K562 (cell line): ENCODE results near the gene IGLL1. TPM values are rescaled to one million over a fixed set of nuclear protein-coding genes. Genes with fewer than 3 reads are reported as not detected.
A peak's percentile ranks its signal among the peaks of the same experiment; 100 is the strongest.
"Not testable (repeated sequence)": the region's sequence is repeated elsewhere in the genome, so short reads cannot be mapped to it uniquely, and the experiment has no call there.

Experiments
- ATAC-seq: fragments of 200-7000 bp; cut with Tn5 transposase; 3 replicates; pipeline ENCODE4 v1.9.1; 2020; ENCODE audit warnings: moderate library complexity
- BruUV-seq: library from RNA; stranded (reverse); fragments of 400-500 nt; replicated peaks from 2 replicates; lab custom pipeline; 2021; lab: Mats Ljungman, UMichigan
- CTCF ChIA-PET: fragments of 300-600 bp; formaldehyde crosslinking; extraction: SDS; loops from one replicate; lab custom pipeline; 2021; ENCODE audit warnings: low intra/inter-chr PET ratio; lab: Yijun Ruan, JAX
- POLR2A ChIA-PET: fragments of 300-600, 350-650 bp; sonication (Branson Sonifier 250); formaldehyde crosslinking; extraction: SDS; loops from one replicate; lab custom pipeline; 2021; ENCODE audit warnings: antibody characterized with exemption, inconsistent platforms; lab: Yijun Ruan, JAX
- DNase-seq, 4 experiments: peaks; one replicate each; pipeline versions ENCODE4 v3.0.0 to v3.0.0-alpha.2; 2011 to 2018; ENCODE audit warnings: low spot score in 3 of 4, mixed read lengths in 3 of 4; ENCODE audit errors: extremely low read depth in 1 of 4
- FAIRE-seq: peaks from 2 replicates; lab custom pipeline; 2011; peaks lifted over from hg19 to GRCh38; lab: Jason Lieb, UNC
- H2AFZ ChIP-seq: 2 replicates; pipeline ENCODE4 v1.6.0; 2011; ENCODE audit warnings: low read depth, low read length, control low read depth, inconsistent platforms
- H3K27ac ChIP-seq: fragments of 200-600 bp; 3 replicates; pipeline ENCODE4 v1.8.0; 2011; ENCODE audit warnings: low read depth, mild to moderate bottlenecking, control low read depth, inconsistent platforms, low read length, moderate library complexity, mixed read lengths; ENCODE audit errors: extremely low read depth
- H3K27me3 ChIP-seq, 2 experiments: fragments of 300-600 bp in 1 of 2; 2 replicates in 1 of 2; 3 replicates in 1 of 2; pipeline versions ENCODE4 v1.6.0 to v1.8.0; 2011; ENCODE audit warnings: inconsistent platforms in 2 of 2, low read length in 2 of 2, mild to moderate bottlenecking in 1 of 2, mixed read lengths in 1 of 2, moderate library complexity in 1 of 2; ENCODE audit not compliant: control insufficient read depth in 2 of 2, insufficient read depth in 2 of 2
- H3K36me3 ChIP-seq: fragments of 300-600 bp; 3 replicates; pipeline ENCODE4 v1.8.0; 2011; ENCODE audit warnings: mild to moderate bottlenecking, low read length, inconsistent platforms; ENCODE audit not compliant: control insufficient read depth, insufficient read depth
- H3K4me1 ChIP-seq, 2 experiments: fragments of 200-600 bp in 1 of 2; replicated peaks in 1 of 2; 2 replicates in 1 of 2; 3 replicates in 1 of 2; pipeline versions ENCODE4 v1.5.1 to v1.8.0; 2011; ENCODE audit warnings: inconsistent platforms in 2 of 2, low read length in 2 of 2, mild to moderate bottlenecking in 1 of 2, mixed read lengths in 1 of 2, moderate library complexity in 1 of 2; ENCODE audit not compliant: control insufficient read depth in 2 of 2, insufficient read depth in 2 of 2
- H3K4me2 ChIP-seq: 2 replicates; pipeline ENCODE4 v1.6.1; 2011; ENCODE audit warnings: low read length, control low read depth, inconsistent platforms, mixed read lengths; ENCODE audit not compliant: insufficient read depth
- H3K4me3 ChIP-seq: fragments of 200-600 bp; sonication (generic), shearing (Covaris generic); 2 replicates; pipeline ENCODE4 v1.5.1; 2016; ENCODE audit warnings: control low read depth, inconsistent platforms
- H3K79me2 ChIP-seq: fragments of 200-600 bp; 3 replicates; pipeline ENCODE4 v1.8.0; 2011; ENCODE audit warnings: low read length, inconsistent platforms; ENCODE audit not compliant: control insufficient read depth, insufficient read depth
- H3K9ac ChIP-seq, 2 experiments: 2 replicates each; pipeline versions ENCODE4 v1.6.0 to v1.6.1; 2011; ENCODE audit warnings: low read depth in 2 of 2, low read length in 2 of 2, control low read depth in 1 of 2, inconsistent platforms in 1 of 2, mild to moderate bottlenecking in 1 of 2, mixed read lengths in 1 of 2; ENCODE audit not compliant: insufficient read depth in 1 of 2
- H3K9me1 ChIP-seq: one replicate; pipeline ENCODE4 v1.6.0; 2011; ENCODE audit warnings: inconsistent platforms, mild to moderate bottlenecking, low read length, moderate library complexity; ENCODE audit not compliant: control insufficient read depth, insufficient read depth
- H3K9me3 ChIP-seq: replicated peaks from 2 replicates; pipeline ENCODE4 v1.5.1; 2011; ENCODE audit warnings: low read depth, low read length, inconsistent platforms; ENCODE audit not compliant: control insufficient read depth, insufficient read depth
- H4K20me1 ChIP-seq: replicated peaks from 2 replicates; pipeline ENCODE4 v1.6.1; 2011; ENCODE audit warnings: low read length, inconsistent platforms, mixed read lengths; ENCODE audit not compliant: control insufficient read depth, insufficient read depth
- BHLHE40 ChIP-seq: IDR thresholded peaks from 2 replicates; pipeline ENCODE4 v1.6.1; 2011; ENCODE audit warnings: low read length, improper control_type of control experiment
- FOXK2 ChIP-seq, 2 experiments: fragments of 450-650 bp; IDR thresholded peaks in 1 of 2; conservative IDR thresholded peaks in 1 of 2; 2 replicates each; pipeline ENCODE4 v1.6.1; 2016; ENCODE audit warnings: low read depth in 2 of 2, mild to moderate bottlenecking in 1 of 2
- KLF16 ChIP-seq: IDR thresholded peaks from 2 replicates; pipeline ENCODE4 v1.6.1; 2016; ENCODE audit warnings: antibody characterized with exemption
- RAD21 ChIP-seq, 2 experiments: fragments of 250-450 bp in 1 of 2; fragments of 450-650 bp in 1 of 2; sonication (Bioruptor Pico) in 1 of 2; formaldehyde crosslinking in 1 of 2; IDR thresholded peaks in 1 of 2; conservative IDR thresholded peaks in 1 of 2; 2 replicates each; pipeline versions ENCODE4 v1.4.0 to v1.8.0; 2020 to 2022; ENCODE audit warnings: mild to moderate bottlenecking in 2 of 2, moderate library complexity in 1 of 2
- RB1 ChIP-seq: fragments of 450-650 bp; IDR thresholded peaks from 2 replicates; pipeline ENCODE4 v1.6.1; 2017; ENCODE audit warnings: low read depth, mild to moderate bottlenecking
- SMC3 ChIP-seq: conservative IDR thresholded peaks from 2 replicates; pipeline ENCODE4 v1.6.1; 2011; ENCODE audit warnings: low read depth, low read length, improper control_type of control experiment; ENCODE audit not compliant: insufficient read depth
- WGBS: fragments of 100-300 bp; shearing (Covaris generic); methylation state at CpG from one replicate; pipeline ENCODE4 v1.1.6; 2016; ENCODE audit warnings: low coverage, mixed read lengths; ENCODE audit not compliant: insufficient coverage; ENCODE audit errors: missing lambda C conversion rate; 5-methylcytosine and 5-hydroxymethylcytosine counted together
- in situ Hi-C: fragments of 300-500 bp; cut with MboI; formaldehyde crosslinking; loops from 4 replicates; pipeline ENCODE4 v1.15.0; 2018; ENCODE audit warnings: inconsistent platforms, mixed read lengths
- intact Hi-C: fragments of 100-400 bp; cut with micrococcal nuclease; formaldehyde crosslinking; loops from 2 replicates; pipeline ENCODE4 v1.14.2; 2022
- polyA plus RNA-seq, 8 experiments: library from polyadenylated mRNA; depleted of rRNA in 4 of 8; stranded (reverse) in 5 of 8; unstranded in 3 of 8; fragments of >200 nt; fragmentation: Nextera tagmentation in 2 of 8; fragmentation: Illumina TruSeq in 1 of 8; extraction: Ambion mirVana in 2 of 8; extraction: Trizol in 1 of 8; gene quantifications; 2 replicates each; pipeline versions ENCODE4 v1.2.1 to v1.2.3, GENCODE V29; 2011 to 2014; ENCODE audit warnings: inconsistent platforms in 1 of 8, missing spikeins in 1 of 8
- total RNA-seq, 7 experiments: library from RNA; depleted of rRNA in 6 of 7; stranded (reverse); fragments of >200 nt in 6 of 7; fragmentation: Illumina TruSeq in 2 of 7; extraction: Trizol in 2 of 7; gene quantifications; 2 replicates each; pipeline versions ENCODE4 v1.2.1 to v1.2.3, GENCODE V29; 2011 to 2021; ENCODE audit warnings: low replicate concordance in 1 of 7
- TF ChIP-seq, protein P1 (sequence below), 2 experiments: fragments of 450-650 bp; conservative IDR thresholded peaks; 2 replicates each; pipeline ENCODE4 v1.6.1; 2017; ENCODE audit warnings: mild to moderate bottlenecking in 2 of 2, moderate library complexity in 2 of 2
- TF ChIP-seq, protein P2 (sequence below), 3 experiments: IDR thresholded peaks in 2 of 3; conservative IDR thresholded peaks in 1 of 3; 2 replicates each; pipeline ENCODE4 v1.5.1; 2011 to 2012; ENCODE audit warnings: low read length in 3 of 3, mild to moderate bottlenecking in 3 of 3, control low read depth in 2 of 3, improper control_type of control experiment in 1 of 3, inconsistent platforms in 1 of 3, low read depth in 1 of 3, mixed read lengths in 1 of 3, moderate library complexity in 1 of 3; ENCODE audit not compliant: insufficient read depth in 2 of 3

Gene IGLL1
- total and polyA plus RNA-seq, 9 of the 15 experiments (the other 6 are each of a cell fraction or from before 2014, with no cell fraction given), result 0.10 to 0.32 (median 0.20) TPM; not detected in 6

DNA sequence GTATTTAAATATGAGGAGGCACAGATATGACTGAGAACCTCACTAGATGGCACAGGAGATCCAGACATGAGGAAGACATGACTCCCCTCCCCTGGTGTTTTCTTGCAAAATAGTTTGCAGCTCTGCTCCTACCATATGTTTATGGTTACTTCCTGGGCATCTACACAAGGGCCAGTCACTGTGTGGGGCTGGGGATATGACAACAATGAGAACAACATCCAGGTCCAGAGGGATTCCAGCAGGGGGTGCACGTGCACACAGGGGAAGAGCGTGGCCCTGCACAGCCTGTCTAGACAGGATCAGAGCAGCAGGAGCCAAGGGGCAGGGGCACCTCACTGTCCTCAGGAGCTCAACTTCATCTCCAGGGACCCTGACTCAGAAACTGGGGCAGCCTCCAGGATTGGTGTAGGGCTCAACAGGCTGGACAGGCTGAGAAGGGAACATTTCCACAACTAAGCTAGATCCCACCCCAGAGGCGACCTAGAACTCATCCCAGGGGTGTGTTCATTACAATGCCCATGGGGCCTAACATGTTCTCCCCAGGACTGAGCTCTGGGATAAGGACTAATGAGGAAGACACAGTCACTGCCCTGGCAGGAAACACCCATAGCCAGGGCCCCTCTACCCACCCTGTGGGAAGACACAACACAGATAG is 47.4 kb upstream of the IGLL1 start:
- not testable (repeated sequence) for H3K27ac ChIP-seq, H3K4me3 ChIP-seq, H3K9me3 ChIP-seq, H3K27me3 ChIP-seq, H3K36me3 ChIP-seq, H3K79me2 ChIP-seq, H3K4me2 ChIP-seq, H4K20me1 ChIP-seq, H3K9me1 ChIP-seq, H2AFZ ChIP-seq, BruUV-seq, H3K9ac ChIP-seq, H3K4me1 ChIP-seq
- intact Hi-C loops (loop anchor here (5.0 to 10.0 kb wide), 2 partner anchors 137 to 220 kb away; partner anchors contain the start of genes C22orf15 and CHCHD10), in situ Hi-C loops (loop anchor here (10.0 kb wide), 1 partner anchor 217 kb away; no protein-coding TSS in a partner anchor)
- DNase-seq (peak in 2 of 4 experiments; percentile 42 to 63), FAIRE-seq (peak; percentile 23), ATAC-seq (peak; percentile 99)
- whole genome bisulfite sequencing, result no CpG with 5 or more reads among the region's 3 CpGs
- CTCF ChIA-PET, result interaction anchor here (0.7 kb wide), 1 partner anchor 222 kb away, joined by 3 read pairs; no protein-coding TSS in a partner anchor
- POLR2A ChIA-PET, result interaction anchor here (1.6 kb wide), 1 partner anchor 20 kb away, joined by 3 read pairs; no protein-coding TSS in a partner anchor
- TF ChIP-seq BHLHE40 (peak; percentile 25; the same call in 1 of the 2 replicates), KLF16 (0 out of 2 replicates have a peak, but pooled peaks have one; percentile 12), SMC3 (peak; percentile 31; the same call in 1 of the 2 replicates), RB1 (0 out of 2 replicates have a peak, but pooled peaks have one; percentile 25), FOXK2 (conservative IDR thresholded peaks at IDR 0.05 in 1 of 2, IDR thresholded peaks at IDR 0.05 in 1 of 2; ENCODE audit: low read depth in 2 of 2) (0 out of 4 replicates have a peak, but pooled peaks of 1 of the 2 experiments have one; percentile 16), RAD21 (CRISPR knock-in tag; conservative IDR thresholded peaks at IDR 0.05 in 1 of 2, IDR thresholded peaks at IDR 0.05 in 1 of 2) (peak in 1 of 2 experiments; percentile 67; a peak in 2 of 4 replicates)
- TF ChIP-seq, protein P1, sequence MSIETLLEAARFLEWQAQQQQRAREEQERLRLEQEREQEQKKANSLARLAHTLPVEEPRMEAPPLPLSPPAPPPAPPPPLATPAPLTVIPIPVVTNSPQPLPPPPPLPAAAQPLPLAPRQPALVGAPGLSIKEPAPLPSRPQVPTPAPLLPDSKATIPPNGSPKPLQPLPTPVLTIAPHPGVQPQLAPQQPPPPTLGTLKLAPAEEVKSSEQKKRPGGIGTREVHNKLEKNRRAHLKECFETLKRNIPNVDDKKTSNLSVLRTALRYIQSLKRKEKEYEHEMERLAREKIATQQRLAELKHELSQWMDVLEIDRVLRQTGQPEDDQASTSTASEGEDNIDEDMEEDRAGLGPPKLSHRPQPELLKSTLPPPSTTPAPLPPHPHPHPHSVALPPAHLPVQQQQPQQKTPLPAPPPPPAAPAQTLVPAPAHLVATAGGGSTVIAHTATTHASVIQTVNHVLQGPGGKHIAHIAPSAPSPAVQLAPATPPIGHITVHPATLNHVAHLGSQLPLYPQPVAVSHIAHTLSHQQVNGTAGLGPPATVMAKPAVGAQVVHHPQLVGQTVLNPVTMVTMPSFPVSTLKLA (conservative IDR thresholded peaks at IDR 0.05), result 0 out of 4 replicates have a peak, but pooled peaks of 1 of the 2 experiments have one; percentile 20
- TF ChIP-seq, protein P2, sequence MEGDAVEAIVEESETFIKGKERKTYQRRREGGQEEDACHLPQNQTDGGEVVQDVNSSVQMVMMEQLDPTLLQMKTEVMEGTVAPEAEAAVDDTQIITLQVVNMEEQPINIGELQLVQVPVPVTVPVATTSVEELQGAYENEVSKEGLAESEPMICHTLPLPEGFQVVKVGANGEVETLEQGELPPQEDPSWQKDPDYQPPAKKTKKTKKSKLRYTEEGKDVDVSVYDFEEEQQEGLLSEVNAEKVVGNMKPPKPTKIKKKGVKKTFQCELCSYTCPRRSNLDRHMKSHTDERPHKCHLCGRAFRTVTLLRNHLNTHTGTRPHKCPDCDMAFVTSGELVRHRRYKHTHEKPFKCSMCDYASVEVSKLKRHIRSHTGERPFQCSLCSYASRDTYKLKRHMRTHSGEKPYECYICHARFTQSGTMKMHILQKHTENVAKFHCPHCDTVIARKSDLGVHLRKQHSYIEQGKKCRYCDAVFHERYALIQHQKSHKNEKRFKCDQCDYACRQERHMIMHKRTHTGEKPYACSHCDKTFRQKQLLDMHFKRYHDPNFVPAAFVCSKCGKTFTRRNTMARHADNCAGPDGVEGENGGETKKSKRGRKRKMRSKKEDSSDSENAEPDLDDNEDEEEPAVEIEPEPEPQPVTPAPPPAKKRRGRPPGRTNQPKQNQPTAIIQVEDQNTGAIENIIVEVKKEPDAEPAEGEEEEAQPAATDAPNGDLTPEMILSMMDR (IDR thresholded peaks at IDR 0.05 in 2 of 3, conservative IDR thresholded peaks at IDR 0.05 in 1 of 3; ENCODE audit: insufficient read depth in 2 of 3, low read depth in 1 of 3, low read length in 3 of 3), result peak; percentile 61 to 68 (median 66)
